Neural cell (in vitro differentiated cells): Measurements from ENCODE around the gene OR52N4.
"Not testable (repeated sequence)": the region's sequence is repeated elsewhere in the genome, so short reads cannot be mapped to it uniquely, and the experiment has no call there.

ENCODE experiments used
- EP300 ChIP-seq: fragments of 450-650 bp; conservative IDR thresholded peaks from 2 replicates; pipeline ENCODE4 v1.6.1; 2014; ENCODE audit warnings: antibody characterized with exemption, mild to moderate bottlenecking, moderate library complexity; ENCODE audit not compliant: poor library complexity, severe bottlenecking
- POLR2AphosphoS5 ChIP-seq: IDR thresholded peaks from 2 replicates; pipeline ENCODE4 v1.6.1; 2012
- TF ChIP-seq, protein P1 (sequence below): fragments of 450-650 bp; IDR thresholded peaks from 2 replicates; pipeline ENCODE4 v1.5.1; 2014; ENCODE audit warnings: antibody characterized with exemption, mild to moderate bottlenecking, moderate library complexity; ENCODE audit not compliant: poor library complexity, severe bottlenecking

DNA sequence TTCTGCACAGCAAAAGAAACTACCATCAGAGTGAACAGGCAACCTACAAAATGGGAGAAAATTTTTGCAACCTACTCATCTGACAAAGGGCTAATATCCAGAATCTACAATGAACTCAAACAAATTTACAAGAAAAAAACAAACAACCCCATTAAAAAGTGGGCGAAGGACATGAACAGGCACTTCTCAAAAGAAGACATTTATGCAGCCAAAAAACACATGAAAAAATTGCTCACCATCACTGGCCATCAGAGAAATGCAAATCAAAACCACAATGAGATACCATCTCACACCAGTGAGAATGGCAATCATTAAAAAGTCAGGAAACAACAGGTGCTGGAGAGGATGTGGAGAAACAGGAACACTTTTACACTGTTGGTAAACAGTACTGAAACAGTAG lies 37.5 kb upstream of the OR52N4 start:
- TF ChIP-seq, protein P1, sequence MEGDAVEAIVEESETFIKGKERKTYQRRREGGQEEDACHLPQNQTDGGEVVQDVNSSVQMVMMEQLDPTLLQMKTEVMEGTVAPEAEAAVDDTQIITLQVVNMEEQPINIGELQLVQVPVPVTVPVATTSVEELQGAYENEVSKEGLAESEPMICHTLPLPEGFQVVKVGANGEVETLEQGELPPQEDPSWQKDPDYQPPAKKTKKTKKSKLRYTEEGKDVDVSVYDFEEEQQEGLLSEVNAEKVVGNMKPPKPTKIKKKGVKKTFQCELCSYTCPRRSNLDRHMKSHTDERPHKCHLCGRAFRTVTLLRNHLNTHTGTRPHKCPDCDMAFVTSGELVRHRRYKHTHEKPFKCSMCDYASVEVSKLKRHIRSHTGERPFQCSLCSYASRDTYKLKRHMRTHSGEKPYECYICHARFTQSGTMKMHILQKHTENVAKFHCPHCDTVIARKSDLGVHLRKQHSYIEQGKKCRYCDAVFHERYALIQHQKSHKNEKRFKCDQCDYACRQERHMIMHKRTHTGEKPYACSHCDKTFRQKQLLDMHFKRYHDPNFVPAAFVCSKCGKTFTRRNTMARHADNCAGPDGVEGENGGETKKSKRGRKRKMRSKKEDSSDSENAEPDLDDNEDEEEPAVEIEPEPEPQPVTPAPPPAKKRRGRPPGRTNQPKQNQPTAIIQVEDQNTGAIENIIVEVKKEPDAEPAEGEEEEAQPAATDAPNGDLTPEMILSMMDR = not testable (repeated sequence)
- not testable (repeated sequence) for TF ChIP-seq EP300, POLR2AphosphoS5
